NCI-H1105 treated with DMSO at 0.1 percent for 48 hours (cell line): ENCODE measurements around the gene DROSHA.
"Not testable (repeated sequence)": the region's sequence is repeated elsewhere in the genome, so short reads cannot be mapped to it uniquely, and the experiment has no call there.

Source experiments
- DNase-seq: peaks from one replicate; lab custom pipeline; 2025; lab: John Stamatoyannopoulos, UW

The DROSHA gene

GRCh38 chr5:31531888-31532547 lies at the start of gene DROSHA, which contains the start of gene C5orf22:
DROSHA (minus strand) TSS chr5:31532093; CDS start chr5:31529059, 3,034 bp downstream.
C5orf22 (plus strand) TSS chr5:31532301; CDS start chr5:31532393, 92 bp downstream.
- DNase-seq = peak; percentile 96

- DNase-seq = no peak
These were observed 47.7 kb upstream of the DROSHA start for GRCh38 chr5:31579558-31579957.

- no peak for DNase-seq
These were observed 45.5 kb upstream of the DROSHA start for GRCh38 chr5:31577438-31577837.

GRCh38 chr5:31574772-31575171 lies 42.9 kb upstream of the DROSHA start:
- no peak for DNase-seq

- DNase-seq = no peak
These were observed 41.7 kb upstream of the DROSHA start for GRCh38 chr5:31573494-31574142.

GRCh38 chr5:31569068-31569467 lies 37.2 kb upstream of the DROSHA start:
- DNase-seq = no peak

GRCh38 chr5:31568302-31568835 lies 36.5 kb upstream of the DROSHA start:
- no peak for DNase-seq

GRCh38 chr5:31566362-31566761 lies 34.5 kb upstream of the DROSHA start:
- not testable (repeated sequence) for DNase-seq

GRCh38 chr5:31563216-31563615 lies 31.3 kb upstream of the DROSHA start:
- DNase-seq = no peak

- no peak for DNase-seq
These were observed 30.1 kb upstream of the DROSHA start for GRCh38 chr5:31561946-31562345.

GRCh38 chr5:31559942-31560341 lies 28.0 kb upstream of the DROSHA start:
- DNase-seq = no peak

GRCh38 chr5:31556461-31556860 lies 24.6 kb upstream of the DROSHA start:
- DNase-seq = no peak

- DNase-seq = no peak
These were observed 22.7 kb upstream of the DROSHA start for GRCh38 chr5:31554552-31554951.

- DNase-seq = no peak
These were observed 22.0 kb upstream of the DROSHA start for GRCh38 chr5:31553863-31554262.

- no peak for DNase-seq
These were observed 20.0 kb upstream of the DROSHA start for GRCh38 chr5:31551878-31552277.

- not testable (repeated sequence) for DNase-seq
These were observed 17.2 kb upstream of the DROSHA start for GRCh38 chr5:31549114-31549513.

- no peak for DNase-seq
These were observed 6.0 kb upstream of the DROSHA start for GRCh38 chr5:31537851-31538250.

- no peak for DNase-seq
These were observed 5.5 kb upstream of the DROSHA start for GRCh38 chr5:31537349-31537748.

GRCh38 chr5:31536873-31537272 lies 5.0 kb upstream of the DROSHA start:
- no peak for DNase-seq

GRCh38 chr5:31534527-31535046 lies 2.7 kb upstream of the DROSHA start:
- no peak for DNase-seq

GRCh38 chr5:31531543-31531887 lies 378 bp downstream of the DROSHA start:
- DNase-seq = no peak

GRCh38 chr5:31530541-31531265 lies 1.2 kb downstream of the DROSHA start:
- DNase-seq = no peak

- no peak for DNase-seq
These were observed 8.9 kb downstream of the DROSHA start for GRCh38 chr5:31523041-31523440.
